ENCODE results near the gene ETV6.

ETV6 gene

DNA sequence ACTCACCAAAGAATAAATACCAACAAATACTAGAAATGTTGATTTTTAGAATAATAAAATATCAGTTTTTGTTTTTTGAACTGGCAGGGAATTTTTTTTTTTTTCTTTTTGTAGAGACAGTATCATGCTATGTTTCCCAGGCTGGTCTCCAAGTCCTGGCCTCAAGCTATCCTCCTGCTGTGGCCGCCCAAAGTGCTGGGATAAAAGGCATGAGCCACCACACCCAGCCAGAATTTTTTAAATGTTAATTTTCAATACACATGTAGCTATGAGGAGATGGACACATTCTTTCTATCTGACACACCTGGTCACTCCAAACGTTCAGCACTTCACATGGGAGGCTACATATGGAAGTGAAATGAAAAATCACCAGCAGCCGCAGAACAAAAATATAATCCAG lies 126.8 kb downstream of the ETV6 start:
- DNase-seq (ENCODE audit: low read depth in 3 of 3), result no peak

GRCh38 chr12:11777451-11777850 lies 128.0 kb downstream of the ETV6 start:
- no peak for DNase-seq (ENCODE audit: low read depth in 3 of 3)

GRCh38 chr12:11777962-11778361 lies 128.5 kb downstream of the ETV6 start:
- no peak for DNase-seq (ENCODE audit: low read depth in 3 of 3)

GRCh38 chr12:11778713-11779685 lies 129.5 kb downstream of the ETV6 start:
- no peak for DNase-seq (ENCODE audit: low read depth in 3 of 3)

DNA sequence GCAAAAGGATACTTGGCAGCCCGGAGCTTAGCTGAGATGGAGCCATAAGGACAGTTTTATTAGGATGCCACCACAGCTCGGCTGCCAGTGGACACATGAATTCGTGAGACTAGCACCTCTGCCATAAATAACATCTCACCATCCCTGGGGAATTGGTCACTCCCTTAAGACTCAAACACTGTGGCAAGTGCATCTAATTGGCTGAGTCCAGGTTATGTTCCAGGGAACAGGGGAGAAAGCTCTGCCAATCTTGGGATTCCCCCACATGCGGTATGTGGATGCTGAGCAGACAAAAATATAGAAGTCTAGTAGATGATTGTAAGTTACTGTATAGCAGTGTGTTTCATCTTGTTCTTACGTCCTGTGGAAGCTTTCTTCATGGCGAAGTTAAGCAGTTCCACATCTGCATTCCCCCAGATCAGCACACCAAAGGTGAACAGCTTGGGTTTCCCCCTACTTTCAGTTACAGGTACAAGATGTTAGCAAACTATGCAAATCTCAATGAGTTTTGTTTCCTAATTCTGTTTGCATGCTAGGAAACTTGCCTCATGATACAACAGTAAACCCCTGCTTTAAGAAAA lies 131.1 kb downstream of the ETV6 start:
- DNase-seq (ENCODE audit: low read depth in 3 of 3), result no peak

DNA sequence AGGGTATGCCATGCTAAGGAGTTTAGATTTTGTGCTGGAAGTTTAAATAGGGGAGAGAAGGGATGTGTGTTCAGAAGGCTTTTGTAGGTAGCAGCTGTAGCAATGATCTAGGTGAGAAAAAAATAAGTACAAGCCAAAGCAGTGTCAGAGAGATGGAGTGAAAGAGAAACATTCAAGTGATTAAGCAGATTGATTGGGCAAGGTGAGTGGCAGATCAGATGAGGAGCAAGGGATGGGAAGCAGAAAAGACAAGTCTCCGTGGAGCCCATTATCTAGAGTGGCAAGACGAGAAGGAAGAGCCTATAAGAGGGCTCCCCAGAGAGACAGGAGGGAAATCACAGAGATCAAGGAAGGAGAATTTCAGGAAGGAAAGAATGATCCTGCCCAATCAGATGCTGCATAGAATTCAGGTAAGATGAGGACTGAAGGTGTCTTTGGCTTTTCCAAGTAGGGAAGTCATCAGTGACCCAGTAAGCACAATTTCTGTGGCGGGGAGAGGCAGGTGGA lies 133.5 kb downstream of the ETV6 start:
- DNase-seq (ENCODE audit: low read depth in 3 of 3), result no peak

DNA sequence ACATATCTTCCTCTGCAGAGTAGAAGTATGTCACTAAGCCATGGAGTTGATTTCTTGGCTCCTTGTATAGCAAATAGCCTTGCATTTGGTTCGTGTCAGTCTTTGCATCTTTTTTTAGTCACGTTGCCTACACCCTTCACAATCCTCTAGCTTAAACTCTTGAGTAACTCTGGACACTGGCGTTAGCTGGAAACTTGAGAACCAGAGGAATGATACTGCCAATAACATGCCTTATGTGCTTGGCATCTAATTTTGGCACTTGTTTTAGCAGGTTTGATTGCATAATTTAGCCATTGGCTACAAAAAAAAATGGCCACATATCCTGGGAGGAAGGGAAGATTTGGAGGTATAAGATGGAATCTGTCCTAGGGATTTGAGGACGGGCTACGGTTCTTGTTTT lies 136.2 kb downstream of the ETV6 start:
- DNase-seq (ENCODE audit: low read depth in 3 of 3), result no peak

DNA sequence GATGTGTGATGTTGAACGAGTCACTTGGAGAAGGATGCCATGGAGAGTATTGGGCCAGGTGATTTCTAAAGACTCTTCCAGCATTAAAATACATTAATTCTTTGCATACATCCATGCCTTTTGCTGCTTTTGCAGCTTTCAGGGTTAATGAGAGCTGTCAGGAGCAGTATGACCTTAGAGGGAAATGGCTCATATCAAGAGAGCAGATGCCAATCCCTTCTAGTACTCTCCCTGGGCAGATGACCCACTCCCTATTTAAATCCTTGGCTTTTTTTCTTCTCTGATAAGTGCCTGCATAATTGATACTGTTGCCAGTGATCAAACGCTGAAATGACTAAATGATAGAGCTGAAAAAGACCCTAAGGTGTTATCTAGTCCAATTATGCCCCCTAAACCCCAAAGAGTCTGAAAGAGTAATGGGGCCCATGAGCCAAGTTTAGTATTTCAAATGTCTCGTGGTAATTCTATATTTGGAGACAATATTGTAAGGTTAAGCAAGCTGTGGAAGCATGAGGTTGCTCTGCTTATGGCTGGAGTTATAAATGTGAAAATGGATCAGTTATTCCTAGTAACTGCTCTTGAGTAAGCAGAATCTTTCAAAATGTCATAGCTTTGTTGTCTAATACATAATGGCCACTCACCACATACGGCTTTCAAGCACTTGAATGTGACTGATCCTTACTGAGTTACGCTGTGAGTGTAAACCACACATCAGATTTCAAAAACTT lies 137.3 kb downstream of the ETV6 start:
- DNase-seq (ENCODE audit: low read depth in 3 of 3), result no peak

GRCh38 chr12:11787437-11787836 lies 138.0 kb downstream of the ETV6 start:
- no peak for DNase-seq (ENCODE audit: low read depth in 3 of 3)

DNA sequence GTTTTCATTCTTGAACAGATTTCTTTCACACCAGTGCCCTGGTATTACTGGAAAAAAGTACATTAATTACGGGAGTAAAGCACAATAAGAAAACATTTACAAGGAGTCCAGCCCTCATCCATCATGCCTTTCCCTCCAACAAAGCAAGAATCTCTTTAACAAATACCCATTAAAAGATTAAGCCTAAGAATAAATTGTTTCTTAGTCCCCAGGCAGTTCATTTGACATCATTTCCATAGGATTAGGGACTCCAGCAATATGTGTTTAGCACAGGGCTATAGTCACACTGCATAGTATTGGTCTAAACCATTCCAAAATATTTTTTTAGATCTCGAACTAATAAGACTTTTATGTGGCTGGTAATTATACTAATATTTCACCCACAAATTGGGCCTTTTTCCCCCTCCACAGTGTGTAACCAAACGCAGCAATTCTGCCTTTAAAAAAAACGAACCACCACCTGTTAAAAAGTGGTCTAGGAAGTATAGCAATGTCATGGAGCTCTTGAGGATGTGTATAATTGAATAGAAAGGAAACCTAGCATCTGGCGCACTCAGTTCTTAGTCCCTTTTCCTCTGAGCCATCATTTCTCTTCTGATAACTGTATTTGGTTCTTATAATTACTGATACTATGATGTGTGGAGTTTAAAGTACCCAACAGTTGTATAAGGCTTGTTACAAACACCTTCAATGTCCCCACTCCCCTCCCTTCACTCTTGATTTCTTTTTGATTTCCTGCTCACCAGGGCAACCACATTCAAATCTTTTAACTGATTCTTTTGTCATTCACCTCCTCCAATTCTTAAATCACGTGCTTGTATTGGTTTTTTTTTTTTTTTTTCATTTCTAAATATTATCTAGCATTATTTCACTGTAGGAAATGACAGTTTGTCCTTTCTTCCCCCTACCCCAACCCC lies 138.7 kb downstream of the ETV6 start:
- no peak for DNase-seq (ENCODE audit: low read depth in 3 of 3)

DNA sequence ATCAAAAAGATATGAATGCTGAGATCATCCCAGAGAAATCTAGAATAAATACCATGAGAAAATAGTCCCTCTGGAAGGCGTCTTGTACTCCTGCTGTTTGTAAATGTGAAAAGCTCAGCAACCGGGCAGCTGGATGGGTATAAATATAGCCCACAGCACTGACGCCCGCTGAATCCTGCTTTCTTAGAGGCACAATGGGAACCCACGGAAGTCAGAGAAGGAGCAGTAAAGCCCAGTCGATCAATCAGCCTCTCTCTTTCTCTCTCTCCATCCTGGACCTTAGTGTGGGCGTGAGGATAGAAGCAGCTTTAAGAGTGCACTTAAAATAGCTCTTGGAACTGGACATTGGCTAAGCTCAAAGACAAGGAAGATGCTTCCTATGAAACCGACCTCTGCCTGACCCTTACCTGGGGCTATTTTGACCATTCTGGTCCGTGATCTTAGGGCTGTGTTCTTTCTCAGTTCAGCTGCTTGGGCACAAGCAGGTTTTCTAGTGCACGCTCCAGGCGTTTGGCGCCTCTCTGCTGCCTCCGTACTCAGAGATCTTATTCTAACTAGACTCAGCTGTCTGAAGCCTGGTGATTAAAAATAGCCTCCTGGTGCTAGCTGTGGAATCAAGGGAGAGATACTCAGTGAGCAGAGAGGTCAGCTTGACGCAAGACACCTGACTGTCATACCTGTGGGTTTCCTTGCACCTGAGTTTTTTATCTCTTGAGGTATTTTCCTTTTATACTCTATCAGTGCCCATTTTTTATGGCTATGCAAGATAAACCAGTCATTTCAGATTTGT lies 144.6 kb downstream of the ETV6 start:
- no peak for DNase-seq (ENCODE audit: low read depth in 3 of 3)

DNA sequence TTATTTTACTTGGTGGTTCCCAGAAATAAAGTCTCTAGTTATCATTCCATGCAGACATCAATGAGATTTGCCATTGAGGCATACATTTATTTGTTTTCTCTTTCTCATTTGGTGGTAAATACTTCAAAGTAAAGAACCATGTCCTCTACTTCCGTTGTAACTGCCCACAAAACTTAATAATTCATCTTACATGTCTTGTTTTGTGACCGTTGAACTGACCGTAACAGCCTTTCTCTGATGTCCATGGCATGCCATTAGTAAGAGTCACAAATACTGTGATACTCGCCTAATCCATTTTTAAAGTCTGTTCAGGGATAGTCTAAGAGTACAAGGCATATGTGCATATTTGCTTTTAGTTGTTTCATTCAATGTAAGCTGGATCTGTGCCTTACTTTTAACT lies 145.3 kb downstream of the ETV6 start:
- DNase-seq (ENCODE audit: low read depth in 3 of 3), result no peak

- DNase-seq (ENCODE audit: low read depth in 3 of 3), result no peak
These were observed 145.9 kb downstream of the ETV6 start for GRCh38 chr12:11795192-11795912.

DNA sequence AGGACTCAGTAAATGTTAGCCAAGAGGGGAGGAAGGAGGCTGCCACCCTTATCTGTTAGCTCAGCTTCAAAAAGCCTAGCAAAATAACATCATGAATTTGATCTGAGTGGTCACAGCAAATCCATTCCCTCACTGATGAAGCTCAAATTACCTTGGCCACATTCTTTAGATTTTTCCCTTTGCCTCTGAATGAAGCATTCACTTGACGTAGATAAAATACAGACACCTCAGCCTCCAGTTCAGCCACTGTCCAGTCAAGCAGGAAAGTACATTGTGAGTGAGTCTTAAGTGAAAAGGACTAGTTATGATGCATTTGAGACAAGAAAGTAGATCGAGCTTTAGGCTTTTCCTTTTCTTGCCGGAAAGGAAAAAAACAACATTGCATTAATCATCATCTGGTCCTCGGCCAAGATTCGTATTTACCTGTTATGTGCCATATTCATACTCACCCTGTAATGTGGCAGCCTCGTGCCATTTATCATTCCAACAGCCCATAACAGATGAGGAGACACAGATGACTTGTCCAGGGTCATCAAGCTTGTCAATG lies 146.5 kb downstream of the ETV6 start:
- DNase-seq (ENCODE audit: low read depth in 3 of 3), result no peak

DNA sequence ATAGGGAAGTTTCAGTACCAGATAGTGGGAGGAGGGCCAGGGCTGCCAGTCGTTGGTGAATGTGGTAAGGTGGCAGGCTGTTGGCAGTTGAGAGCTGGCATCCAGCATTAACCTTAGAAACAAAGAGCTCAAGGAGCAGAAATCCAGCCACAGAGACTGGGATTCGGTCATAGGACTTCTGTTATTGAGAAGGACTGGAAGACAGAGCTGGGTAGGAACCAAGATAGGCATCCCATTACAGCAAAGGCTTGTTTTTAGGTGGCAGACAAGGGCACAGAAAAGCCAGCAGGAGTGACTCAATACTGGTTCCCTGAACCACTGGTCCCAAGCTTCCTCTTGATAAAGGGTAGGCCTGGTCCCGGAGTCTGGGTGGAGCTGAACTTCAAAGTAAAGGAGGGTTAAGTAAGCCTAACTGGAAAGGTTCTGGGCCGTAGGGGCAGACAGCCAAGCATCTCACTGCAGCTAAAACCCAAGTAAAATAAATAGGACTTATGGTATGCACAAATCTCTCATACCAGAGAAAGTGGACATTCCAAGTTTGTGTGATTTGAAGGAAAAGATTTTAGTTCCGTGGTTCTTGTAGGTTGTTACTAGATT lies 147.9 kb downstream of the ETV6 start:
- DNase-seq (ENCODE audit: low read depth in 3 of 3), result no peak

DNA sequence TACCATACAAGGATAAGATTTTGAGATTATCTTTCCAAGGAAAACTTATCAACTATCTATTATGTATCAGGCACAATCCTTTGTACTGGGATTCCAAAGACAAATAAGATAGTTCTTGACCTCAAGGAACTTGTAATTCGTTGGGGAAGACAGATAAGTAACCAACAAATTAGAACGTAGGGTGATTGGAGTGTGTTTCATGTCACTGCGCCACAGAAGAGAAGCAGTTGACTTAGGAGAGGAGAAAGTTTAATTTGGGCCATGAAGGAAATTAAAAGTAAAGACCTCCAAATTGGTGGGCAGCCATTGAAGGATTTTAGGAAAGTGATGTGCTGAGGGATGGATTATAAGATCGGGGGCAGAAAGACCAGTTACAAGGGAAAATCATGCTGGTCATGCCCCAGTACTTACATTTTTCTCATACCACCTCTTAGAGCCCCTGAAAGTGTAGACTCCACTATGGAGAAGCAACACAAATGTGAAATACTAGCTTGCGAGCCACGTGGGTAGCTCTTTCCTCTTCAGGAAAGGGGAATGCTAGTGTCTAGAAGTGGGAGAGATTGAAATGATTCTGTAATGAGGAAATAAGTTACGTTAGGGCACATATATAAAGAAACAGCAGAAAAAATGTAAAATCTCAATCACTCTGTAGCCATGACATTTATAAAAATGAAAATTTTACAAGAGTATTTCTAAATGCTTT lies 148.7 kb downstream of the ETV6 start:
- DNase-seq (ENCODE audit: low read depth in 3 of 3), result no peak

GRCh38 chr12:11798856-11799501 lies 149.5 kb downstream of the ETV6 start:
- DNase-seq (ENCODE audit: low read depth in 3 of 3), result no peak

GRCh38 chr12:11799502-11799873 lies 150.0 kb downstream of the ETV6 start:
- no peak for DNase-seq (ENCODE audit: low read depth in 3 of 3)

Measured in stimulated activated CD4-positive, alpha-beta T cell treated with anti-CD3 and anti-CD28 coated beads, TNF-alpha, amount 100 ng/mL, for 4 hours (primary cell).